ENCODE results near the gene RPA1.

The RPA1 gene

GRCh38 chr17:1912146-1912545, 82.3 kb downstream of the RPA1 start:
- no peak for DNase-seq

GRCh38 chr17:1913702-1914101, 83.9 kb downstream of the RPA1 start:
- DNase-seq = no peak

- peak; percentile 21 for DNase-seq
These were observed 84.9 kb downstream of the RPA1 start for GRCh38 chr17:1914661-1915083.

DNA sequence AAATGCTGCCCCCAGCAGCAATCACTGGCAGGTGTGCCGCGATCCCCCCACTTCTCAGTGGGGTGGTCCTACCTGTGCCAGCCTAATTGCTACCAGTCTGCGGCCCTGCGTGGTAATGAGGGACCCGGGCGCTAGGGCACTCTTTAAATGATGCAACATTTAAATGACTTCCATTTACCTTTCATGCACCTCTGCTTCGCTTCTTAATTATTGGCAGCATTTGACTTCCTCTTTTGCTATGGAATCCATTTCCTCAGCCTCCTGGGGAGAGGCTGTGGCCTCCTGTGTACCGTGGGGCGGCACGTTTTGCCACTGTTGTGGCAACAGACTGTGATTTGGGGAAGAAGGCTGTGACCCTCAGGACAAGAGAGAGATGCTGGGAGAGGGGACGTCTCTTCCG, 86.1 kb downstream of the RPA1 start:
- DNase-seq = no peak

DNA sequence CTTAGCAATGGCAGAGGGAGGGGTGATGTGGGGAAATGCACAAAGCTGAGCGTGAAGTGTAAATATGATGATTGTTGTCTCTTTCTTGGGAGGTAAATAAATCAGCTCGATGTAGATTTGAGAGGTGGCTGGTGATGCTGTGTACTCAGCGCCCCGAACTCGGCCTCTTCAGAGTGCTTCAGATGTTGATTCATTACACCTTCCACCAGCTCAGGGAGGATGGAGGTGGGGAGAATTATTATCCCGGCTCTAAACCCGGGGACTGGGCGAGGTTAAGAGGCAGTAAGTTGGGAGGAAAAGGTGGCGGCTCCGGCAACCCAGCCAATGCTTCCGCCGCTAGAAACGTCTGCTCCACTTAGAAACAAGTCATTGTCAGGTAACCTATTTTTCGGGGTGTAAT, 86.5 kb downstream of the RPA1 start:
- no peak for DNase-seq

GRCh38 chr17:1916963-1917715, 87.3 kb downstream of the RPA1 start:
- no peak for DNase-seq

GRCh38 chr17:1918346-1919162, 88.7 kb downstream of the RPA1 start:
- no peak for DNase-seq

- DNase-seq = no peak
These were observed 89.4 kb downstream of the RPA1 start for GRCh38 chr17:1919201-1919600.

- no peak for DNase-seq
These were observed 91.1 kb downstream of the RPA1 start for GRCh38 chr17:1920948-1921351.

GRCh38 chr17:1928976-1929375, 99.2 kb downstream of the RPA1 start:
- no peak for DNase-seq

DNA sequence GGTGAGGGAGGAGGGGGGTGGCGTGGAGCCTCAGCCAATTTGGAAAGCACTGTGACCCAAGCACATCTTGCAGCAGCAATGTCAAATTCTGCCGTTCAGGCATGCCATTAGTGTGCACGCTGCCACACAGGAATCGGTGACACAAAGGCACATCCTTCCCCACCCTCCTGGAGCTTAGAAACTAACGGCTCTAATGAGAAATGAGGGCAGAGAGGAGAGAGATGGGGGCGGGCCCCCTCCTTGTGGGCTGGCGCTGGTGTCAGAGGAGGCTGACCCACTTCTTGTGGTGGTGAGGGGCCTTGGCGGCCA, 100.5 kb downstream of the RPA1 start:
- no peak for DNase-seq

DNA sequence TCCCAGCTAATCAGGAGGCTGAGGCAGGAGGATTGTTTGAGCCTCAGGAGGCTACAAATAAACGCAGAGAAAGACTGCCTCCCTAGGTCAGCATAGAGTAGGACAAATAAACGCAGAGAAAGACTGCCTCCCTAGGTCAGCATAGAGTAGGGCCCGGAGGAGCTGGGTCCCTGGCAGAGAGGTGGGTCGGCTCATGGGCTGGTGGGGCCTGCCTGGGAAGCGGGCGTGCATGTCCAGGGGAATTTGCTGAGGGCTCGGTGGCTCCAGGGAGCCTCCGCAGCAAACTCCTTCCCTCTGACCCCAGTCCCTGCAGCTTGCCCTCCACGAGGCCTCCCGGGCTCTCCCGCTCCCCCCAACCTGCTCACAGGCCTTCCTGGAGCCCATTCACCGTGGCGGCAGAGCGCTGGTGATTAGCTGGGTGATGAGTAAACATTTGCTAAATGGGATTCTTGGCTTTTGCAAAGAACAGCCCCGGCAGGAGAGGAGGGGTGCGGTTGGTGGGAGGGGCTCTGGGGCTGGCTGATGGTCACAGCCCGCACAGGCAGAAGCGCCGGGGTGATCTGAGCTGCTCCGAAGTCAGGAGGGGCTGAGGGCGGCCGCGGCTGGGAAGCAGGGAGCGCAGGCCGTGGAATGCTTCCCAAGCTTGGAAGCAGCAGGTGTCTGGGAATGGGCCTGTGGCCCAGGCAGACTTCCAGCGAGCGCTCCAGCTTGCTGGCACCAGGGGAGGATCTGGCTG, 102.2 kb downstream of the RPA1 start:
- peak; percentile 87 for DNase-seq

GRCh38 chr17:1933875-1934715, 104.3 kb downstream of the RPA1 start:
- DNase-seq = no peak

- DNase-seq = no peak
These were observed 105.1 kb downstream of the RPA1 start for GRCh38 chr17:1934901-1935300.

GRCh38 chr17:1936766-1937165, 107.0 kb downstream of the RPA1 start:
- DNase-seq = no peak

- no peak for DNase-seq
These were observed 107.7 kb downstream of the RPA1 start for GRCh38 chr17:1937461-1937860.

DNA sequence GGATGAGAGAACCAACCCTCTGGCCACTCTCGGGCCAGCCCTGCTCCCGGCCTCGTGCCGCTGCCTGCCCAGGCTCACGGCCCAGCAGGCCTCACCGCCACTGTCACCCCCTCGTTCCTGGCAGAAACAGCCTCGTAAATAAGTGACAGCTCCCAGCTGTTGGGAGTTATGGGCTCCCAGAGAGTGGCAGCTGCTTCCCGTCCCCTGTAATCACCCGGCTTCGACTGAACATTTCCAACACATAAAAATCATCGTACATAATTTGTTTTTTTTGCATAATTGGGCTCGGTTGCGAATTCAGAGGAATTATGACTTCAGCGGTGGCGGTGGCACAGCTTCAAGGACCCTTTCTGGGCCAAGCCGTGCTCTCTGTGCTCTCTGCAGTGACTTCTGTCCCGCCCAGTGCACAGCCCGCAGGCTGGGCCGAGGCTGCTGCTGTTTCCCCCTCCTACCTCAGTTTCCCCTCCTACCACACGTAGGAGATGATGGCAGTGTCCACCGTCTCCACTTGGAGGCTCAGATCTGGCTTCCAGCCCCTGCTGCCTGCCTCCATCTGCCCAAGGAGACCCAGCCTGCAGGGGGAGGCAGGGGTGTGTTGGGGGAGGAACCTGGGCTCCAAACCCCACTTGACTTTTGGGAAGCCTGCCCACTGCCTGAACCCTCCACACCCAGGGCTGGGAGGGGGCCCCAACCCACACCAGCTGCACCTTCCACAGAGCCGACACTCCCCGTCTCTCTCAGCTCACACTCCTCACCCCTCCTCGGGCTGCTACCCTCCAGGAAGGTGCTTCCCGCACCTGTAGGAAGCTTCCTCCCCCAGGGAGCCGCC, 110.4 kb downstream of the RPA1 start:
- no peak for DNase-seq

GRCh38 chr17:1940810-1941185, 111.0 kb downstream of the RPA1 start:
- no peak for DNase-seq

- DNase-seq = no peak
These were observed 111.7 kb downstream of the RPA1 start for GRCh38 chr17:1941272-1942065.

- no peak for DNase-seq
These were observed 112.2 kb downstream of the RPA1 start for GRCh38 chr17:1942066-1942365.

DNA sequence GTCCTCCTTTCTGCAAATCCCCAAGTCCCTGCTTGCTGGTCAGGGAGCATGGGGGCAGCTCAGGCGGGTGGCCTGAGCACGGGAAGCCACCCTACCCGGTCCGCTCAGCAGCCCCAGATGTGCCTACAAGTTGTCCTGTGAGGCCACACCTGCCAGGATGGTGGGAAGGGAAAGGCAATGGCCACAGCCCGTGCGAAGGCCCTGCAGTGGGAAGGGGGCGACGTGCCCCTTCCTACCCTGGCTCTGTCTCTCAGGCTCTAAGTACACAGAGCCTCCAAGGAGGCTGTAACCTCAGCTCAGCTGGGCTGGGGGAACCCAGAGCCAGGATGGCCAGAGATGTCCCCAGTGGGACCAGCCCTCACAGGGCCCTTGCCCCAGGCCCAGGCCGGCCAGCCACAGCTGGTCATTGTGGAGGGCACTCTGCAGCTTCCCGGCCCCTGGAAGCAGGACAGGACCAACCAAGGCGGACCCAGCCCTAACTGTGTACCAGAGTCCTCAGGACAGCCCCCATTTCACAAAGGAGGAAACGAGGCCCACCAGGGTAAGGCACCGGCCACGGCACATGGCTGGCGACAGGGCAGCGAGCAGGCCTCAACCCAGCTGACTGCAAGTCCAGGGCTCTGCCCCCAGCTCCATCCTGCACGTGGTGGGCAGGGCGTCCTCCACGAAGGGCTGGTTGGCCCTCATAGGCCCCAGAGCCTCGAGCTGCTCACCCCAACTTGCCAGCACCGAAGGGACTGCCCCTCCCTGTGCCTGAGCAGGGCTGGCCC, 113.0 kb downstream of the RPA1 start:
- DNase-seq = no peak

Data from NCI-H146 (cell line).